NOMO-1 treated with dmso at 0.1 percent for 144 hours (cell line): ENCODE results near the gene PINLYP.

ENCODE experiments used
- DNase-seq: peaks from one replicate; lab custom pipeline; 2025; ENCODE audit not compliant: unreplicated experiment; lab: John Stamatoyannopoulos, UW

Gene PINLYP

GRCh38 chr19:43605875-43606568 is 30.4 kb downstream of the PINLYP start:
- no peak for DNase-seq

- no peak for DNase-seq
Measured at GRCh38 chr19:43606569-43607229, 31.1 kb downstream of the PINLYP start.

GRCh38 chr19:43607238-43608205 is 31.9 kb downstream of the PINLYP start:
- DNase-seq = no peak

DNA sequence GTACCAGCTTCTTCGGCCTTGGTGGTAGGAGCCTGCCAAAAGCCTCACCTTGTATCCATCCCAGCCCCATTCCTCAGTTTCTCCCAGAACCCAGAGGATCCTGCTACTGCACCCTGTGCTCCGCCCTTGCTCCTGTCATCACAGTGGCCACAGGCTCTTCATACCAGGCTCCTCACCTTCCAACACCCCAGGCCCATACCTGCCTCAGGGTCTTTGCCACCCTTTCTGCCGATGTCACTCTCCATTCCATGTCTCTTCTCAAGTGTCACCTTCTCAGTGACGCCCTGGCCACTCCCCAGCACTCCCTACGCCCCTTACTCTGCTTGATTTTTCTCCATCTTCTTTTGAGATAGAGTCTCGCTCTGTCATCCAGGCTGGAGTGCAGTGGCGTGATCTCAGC is 34.3 kb downstream of the PINLYP start:
- DNase-seq = no peak

- DNase-seq = no peak
Measured at GRCh38 chr19:43610493-43610892, 34.9 kb downstream of the PINLYP start.

- no peak for DNase-seq
Measured at GRCh38 chr19:43611788-43612187, 36.2 kb downstream of the PINLYP start, which contains the start of gene SRRM5. Gene SRRM5 (plus strand): TSS chr19:43612088. CDS start chr19:43612122, 34 bp downstream.

DNA sequence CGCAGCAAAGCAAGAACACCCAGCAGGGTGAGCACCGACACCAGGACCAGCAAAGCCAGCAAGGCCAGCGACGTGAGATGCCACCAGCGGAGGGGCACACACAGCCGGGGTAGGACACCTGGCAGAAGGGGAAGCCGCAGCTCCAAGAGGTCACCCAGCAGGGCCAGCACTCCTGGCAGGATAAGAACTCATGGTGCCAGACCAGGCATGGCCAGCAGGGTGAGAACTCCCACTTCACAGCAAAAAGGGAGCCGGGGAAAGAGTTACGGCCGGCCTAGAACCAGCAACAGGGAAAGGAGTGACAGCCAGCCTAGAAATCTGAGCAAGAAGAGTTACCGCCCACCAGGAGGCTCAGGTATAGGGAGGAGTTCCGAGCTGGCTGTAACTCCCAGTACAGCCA is 36.8 kb downstream of the PINLYP start:
- DNase-seq = no peak

GRCh38 chr19:43616306-43616705 is 40.7 kb downstream of the PINLYP start:
- DNase-seq = no peak

- DNase-seq = no peak
Measured at GRCh38 chr19:43616954-43617353, 41.4 kb downstream of the PINLYP start.

GRCh38 chr19:43618921-43619261 is 43.3 kb downstream of the PINLYP start:
- no peak for DNase-seq

GRCh38 chr19:43619262-43620060 is 43.9 kb downstream of the PINLYP start, which contains the start of gene ZNF428:
Gene ZNF428 (minus strand): TSS chr19:43619629. CDS start chr19:43614304, 5,325 bp downstream.
- peak; percentile 67 for DNase-seq

DNA sequence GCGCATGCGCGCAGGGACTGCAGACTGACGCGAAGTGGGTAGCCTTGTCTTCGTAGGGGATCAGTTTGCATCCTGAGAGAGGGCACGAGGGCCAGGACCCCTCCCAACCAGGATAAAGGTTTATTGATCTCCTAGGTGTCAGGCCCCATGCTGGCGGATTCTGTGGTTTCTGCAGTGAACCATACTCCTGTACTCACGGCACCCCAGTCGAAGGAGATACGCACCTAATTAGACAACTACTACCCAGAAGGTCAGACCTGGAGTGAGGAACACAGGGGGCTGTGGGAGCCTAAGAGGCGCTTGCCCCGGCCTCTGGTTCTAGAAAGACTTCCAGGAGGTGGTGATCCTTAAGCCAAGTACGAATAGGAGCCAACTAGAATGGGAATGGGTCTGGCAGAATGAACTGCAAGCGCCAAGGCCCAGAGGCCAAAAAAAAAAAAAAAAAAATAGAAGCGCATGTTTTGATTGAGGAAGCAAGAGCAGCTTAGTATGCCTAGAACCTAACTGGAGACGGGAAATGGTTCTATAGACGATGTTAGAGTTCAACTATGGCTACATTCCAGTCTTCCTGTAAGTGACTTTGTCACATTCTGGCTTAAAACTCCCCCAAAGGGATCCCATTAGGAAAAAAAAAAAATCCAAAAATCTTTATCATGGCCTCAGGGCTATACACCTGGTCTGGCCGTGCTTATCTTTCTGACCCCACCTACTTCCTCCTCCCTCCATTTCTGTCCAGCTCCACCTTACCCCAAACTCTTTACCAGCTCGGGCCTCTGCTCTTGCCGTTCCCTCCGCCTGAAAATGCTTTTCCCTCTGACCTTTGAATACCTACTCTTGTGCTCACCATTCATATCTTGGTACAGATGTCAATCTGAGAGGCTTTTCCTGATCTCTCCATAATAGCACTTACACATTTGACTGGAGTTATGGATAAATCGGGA is 44.7 kb downstream of the PINLYP start:
- DNase-seq = no peak

- DNase-seq = no peak
Measured at GRCh38 chr19:43622070-43622469, 46.5 kb downstream of the PINLYP start.

DNA sequence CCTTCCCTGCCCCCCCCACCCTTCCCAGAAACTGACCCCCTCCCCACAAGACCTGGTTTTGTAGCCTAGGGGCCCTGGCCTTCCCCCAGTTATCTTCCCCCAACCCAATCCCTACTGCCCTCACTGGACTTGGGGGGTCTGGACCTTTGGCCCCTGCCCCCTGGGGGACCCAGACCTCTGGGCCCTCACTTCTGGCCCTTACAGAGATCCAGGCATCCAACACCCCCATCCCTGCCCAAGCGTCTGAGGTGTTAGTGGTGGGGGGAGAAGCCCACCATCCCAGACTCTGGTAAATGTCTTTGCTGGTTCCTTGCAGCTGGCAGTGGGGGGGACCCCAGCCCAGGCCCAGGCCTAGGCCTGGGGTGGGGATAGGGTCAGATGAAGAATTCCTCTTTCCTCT is 47.4 kb downstream of the PINLYP start:
- DNase-seq = no peak

DNA sequence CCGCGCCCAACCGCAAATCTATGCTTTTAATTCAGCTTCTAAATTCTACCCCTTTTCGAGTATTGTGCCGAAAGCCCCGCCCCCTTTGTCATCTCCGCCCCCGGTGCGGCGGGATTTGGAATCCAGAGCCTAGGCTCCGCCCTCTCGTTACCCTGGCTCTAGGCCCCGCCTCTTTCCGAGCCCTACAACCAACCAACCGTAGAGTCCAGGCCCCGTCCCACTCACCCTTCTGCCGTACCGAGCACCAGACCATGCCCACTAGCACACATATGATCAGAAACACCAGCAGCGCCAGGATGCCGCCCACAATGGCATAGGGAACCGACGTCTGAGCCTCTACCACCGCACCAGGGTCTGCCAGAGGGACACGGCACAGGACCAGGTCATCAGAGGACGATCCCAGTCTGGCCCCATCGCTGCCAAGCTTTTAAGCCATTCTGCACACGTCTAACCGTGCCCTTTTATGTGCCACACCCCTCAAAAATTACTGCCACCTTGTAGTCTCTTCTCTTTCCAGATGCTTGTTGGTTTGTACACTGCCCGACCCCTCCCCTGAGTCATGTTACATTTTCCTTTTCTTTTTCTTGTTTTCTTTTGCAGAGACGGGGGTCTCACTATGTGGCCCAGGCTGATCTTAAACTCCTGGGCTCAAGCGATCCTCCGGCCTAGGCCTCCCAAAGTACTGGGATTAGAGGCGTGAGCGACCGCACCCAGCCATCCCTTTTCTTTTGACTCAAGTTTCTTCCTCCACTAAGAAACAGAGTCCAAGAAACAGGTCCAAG is 48.5 kb downstream of the PINLYP start:
- no peak for DNase-seq

- no peak for DNase-seq
Measured at GRCh38 chr19:43624933-43625332, 49.3 kb downstream of the PINLYP start.

- DNase-seq = no peak
Measured at GRCh38 chr19:43625918-43626579, 50.4 kb downstream of the PINLYP start.

DNA sequence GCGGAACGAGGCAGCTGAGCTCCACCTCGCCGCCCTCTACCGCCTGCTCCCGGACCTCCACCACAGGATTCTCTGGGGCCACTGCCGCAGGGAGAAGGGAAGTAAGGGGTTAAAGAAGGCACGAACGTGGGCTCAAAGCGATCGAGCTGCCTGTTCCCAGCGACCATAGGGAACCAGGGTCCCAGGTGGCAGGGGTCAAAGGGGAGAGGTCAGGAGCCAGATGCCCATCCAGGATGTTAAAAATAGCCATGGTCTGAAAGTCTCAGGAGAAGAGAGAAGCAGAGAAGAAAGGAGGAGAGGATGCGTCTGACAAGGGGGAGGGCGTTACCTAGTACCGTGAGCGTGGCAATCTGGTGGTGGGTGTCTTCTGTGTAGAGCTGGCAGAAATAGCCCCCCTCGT is 51.2 kb downstream of the PINLYP start:
- DNase-seq = no peak
